GM12874 (cell line): ENCODE data around the gene TDRD3.

Source experiments
- CTCF ChIP-seq: IDR thresholded peaks from 2 replicates; pipeline ENCODE4 v1.5.1; 2011; ENCODE audit warnings: low read depth, mild to moderate bottlenecking, control low read depth, low read length, moderate library complexity; ENCODE audit not compliant: insufficient read depth

Gene TDRD3

GRCh38 chr13:60611523-60611922, 214.5 kb downstream of the TDRD3 start:
- TF ChIP-seq CTCF = no peak

GRCh38 chr13:60612593-60612992, 215.6 kb downstream of the TDRD3 start:
- no peak for TF ChIP-seq CTCF

- no peak for TF ChIP-seq CTCF
Observed at GRCh38 chr13:60613080-60613479, 216.1 kb downstream of the TDRD3 start.

- no peak for TF ChIP-seq CTCF
Observed at GRCh38 chr13:60617991-60618733, 221.1 kb downstream of the TDRD3 start.

DNA sequence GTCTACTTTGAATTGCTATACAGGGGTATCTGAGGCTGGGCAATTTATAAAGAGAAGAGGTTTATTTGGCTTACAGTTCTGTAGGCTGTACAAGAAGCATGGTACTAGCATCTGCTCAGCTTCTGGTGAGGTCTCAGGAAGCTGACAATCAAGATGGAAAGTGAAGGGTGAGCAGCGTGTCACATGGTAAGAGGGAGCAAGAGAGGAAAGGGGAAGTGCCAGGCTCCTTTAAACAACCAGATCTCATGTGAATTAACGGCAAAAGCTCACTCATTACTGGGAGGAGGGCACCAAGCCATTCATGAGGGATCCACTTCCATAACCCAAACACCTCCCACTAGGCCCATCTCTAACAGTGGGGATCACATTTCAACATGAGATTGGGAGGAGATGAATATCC, 222.4 kb downstream of the TDRD3 start:
- TF ChIP-seq CTCF = no peak

DNA sequence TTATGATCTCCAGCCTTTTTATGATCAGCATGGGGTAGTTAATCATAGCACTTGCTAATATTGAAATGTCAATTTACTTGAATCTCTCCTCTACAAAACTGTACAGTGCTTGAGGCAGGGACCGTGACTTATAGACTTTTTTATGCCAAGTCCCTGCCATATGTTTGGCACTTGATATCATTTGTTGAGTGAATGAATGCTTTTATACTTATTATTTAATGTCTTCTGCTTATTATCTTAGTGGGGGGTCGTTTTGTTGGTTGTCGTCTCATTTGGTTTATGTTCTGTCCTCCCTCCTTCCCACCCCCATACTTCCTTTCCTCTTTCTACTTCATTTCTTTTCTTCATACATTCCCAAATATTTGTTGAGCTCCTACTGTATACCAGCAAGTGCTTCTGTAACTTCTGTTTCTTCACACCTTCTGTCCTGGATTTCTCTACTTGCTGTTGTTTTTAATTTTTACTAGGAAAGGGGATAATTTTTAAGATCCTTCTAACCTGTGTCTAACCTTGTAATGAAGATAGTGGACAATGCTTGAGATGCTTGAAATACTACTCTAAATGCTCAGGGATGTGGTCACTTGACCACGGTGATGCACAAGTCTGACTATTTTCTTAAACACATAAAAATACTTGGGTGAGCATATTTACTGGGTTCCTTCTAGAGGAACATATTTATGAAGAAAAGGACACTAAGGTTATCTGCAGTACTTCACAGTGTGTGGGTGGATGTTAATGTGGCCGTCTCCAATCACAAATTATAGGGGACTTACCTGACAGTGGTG, 223.8 kb downstream of the TDRD3 start:
- TF ChIP-seq CTCF = no peak

DNA sequence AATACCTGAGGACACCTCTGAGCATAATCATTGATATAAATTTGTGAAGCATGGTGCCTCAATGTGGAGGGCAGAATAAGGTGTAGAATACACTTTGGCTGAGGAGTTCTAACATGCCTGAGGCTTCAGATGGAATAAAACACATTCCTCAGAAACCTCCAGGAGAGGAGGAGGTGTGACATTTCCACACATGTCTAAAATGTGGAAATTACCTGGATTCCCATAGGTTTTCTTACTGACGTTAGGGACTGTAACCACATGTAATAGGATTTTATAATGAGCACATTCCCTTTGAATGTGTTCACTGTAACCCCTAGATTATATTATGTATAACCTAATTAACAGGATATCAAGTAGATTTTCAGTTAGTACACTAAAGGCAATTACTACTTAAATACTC, 226.1 kb downstream of the TDRD3 start:
- TF ChIP-seq CTCF = no peak
